WERI-Rb-1 (cell line): ENCODE data around the gene SASH3.

Source experiments
- DNase-seq: peaks from one replicate; pipeline ENCODE4 v3.0.0-alpha.2; 2020
- H3K27ac ChIP-seq: fragments of 250-450 bp; sonication (Bioruptor Pico); 2 replicates; pipeline ENCODE4 v1.5.1; 2020; ENCODE audit warnings: mild to moderate bottlenecking, moderate library complexity
- H3K27me3 ChIP-seq: fragments of 250-450 bp; sonication (Bioruptor Pico); 2 replicates; pipeline ENCODE4 v1.5.1; 2021; ENCODE audit warnings: mild to moderate bottlenecking, low read depth, moderate library complexity; ENCODE audit not compliant: insufficient read depth, severe bottlenecking
- H3K36me3 ChIP-seq: fragments of 250-450 bp; sonication (Bioruptor Pico); 2 replicates; pipeline ENCODE4 v1.5.1; 2020; ENCODE audit warnings: mild to moderate bottlenecking, moderate library complexity
- H3K4me3 ChIP-seq: 2 replicates; pipeline ENCODE4 v1.5.1; 2011; ENCODE audit warnings: low read depth, mild to moderate bottlenecking, control low read depth, low read length
- H3K9me3 ChIP-seq: fragments of 250-450 bp; sonication (Bioruptor Pico); 2 replicates; pipeline ENCODE4 v1.5.1; 2021; ENCODE audit warnings: mild to moderate bottlenecking, moderate library complexity; ENCODE audit not compliant: severe bottlenecking
- TF ChIP-seq, protein P1 (sequence below): IDR thresholded peaks from 2 replicates; pipeline ENCODE4 v1.5.1; 2011; ENCODE audit warnings: low read depth, mild to moderate bottlenecking, control low read depth, inconsistent platforms, low read length

The SASH3 gene

DNA sequence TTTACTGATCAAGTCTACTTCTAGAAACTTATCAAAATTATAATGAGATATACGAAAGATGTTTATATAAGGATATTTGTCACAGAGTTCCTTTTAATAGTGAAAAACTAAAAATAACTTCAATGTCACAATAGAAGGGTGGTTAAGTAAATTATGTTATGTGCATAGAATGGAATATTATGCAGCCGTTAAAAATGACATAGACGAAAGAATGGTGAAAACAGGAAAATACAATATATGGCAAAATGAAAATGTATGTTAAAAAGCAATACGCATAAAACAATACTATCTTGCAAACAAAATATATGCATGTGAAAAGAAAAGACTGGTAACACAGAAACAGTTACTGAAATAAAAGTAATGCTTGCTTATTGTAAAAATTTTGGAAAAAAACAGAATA, 44.9 kb downstream of the SASH3 start:
- TF ChIP-seq, protein P1, sequence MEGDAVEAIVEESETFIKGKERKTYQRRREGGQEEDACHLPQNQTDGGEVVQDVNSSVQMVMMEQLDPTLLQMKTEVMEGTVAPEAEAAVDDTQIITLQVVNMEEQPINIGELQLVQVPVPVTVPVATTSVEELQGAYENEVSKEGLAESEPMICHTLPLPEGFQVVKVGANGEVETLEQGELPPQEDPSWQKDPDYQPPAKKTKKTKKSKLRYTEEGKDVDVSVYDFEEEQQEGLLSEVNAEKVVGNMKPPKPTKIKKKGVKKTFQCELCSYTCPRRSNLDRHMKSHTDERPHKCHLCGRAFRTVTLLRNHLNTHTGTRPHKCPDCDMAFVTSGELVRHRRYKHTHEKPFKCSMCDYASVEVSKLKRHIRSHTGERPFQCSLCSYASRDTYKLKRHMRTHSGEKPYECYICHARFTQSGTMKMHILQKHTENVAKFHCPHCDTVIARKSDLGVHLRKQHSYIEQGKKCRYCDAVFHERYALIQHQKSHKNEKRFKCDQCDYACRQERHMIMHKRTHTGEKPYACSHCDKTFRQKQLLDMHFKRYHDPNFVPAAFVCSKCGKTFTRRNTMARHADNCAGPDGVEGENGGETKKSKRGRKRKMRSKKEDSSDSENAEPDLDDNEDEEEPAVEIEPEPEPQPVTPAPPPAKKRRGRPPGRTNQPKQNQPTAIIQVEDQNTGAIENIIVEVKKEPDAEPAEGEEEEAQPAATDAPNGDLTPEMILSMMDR = no peak
- no peak overlapping the region for H3K27ac ChIP-seq
- peaks cover 14% of the 10 kb centered on the region for H3K36me3 ChIP-seq

DNA sequence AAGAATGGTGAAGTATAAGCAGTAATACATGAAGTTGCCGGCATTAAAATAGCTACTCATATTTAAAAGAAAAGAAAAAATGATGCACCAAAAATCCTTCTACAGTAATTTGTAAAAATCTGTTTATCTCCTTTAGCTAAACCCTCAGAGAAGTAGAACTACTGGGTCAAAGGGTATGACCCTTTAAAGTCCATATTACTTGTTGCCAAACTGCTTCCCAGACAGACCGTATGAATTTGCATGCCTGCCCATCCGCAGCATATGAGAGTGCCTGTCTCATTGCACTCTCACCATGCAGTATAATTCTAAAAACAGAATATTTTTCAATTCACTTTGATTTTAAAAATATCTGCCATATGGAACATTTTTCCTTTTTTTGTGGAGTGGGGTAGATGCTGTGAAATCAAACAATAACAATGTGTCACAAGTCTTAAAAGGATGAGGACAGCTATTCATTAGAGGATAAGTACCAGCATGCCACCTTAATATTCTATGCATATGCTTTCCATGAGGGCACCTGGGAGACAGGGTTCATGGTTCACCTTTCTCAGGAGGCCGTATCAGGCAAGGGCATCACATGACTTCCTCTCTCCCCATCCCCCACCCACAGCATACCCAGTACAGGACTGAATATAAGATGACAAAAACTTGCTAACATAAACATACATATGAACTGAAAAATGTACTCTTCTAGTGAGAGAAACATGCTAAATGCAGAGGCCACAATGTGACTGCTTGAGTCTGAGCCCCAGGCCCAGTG, 46.2 kb downstream of the SASH3 start:
- Histone ChIP-seq H3K27ac (no peak overlapping the region), H3K36me3 (peaks cover 14% of the 10 kb centered on the region), H3K9me3 (no peaks in the 10 kb centered on the region), H3K27me3 (no peaks in the 10 kb centered on the region), H3K4me3 (no peak overlapping the region)
- TF ChIP-seq, protein P1 = no peak
- DNase-seq = no peak

More for the DNA sequence above, 44.9 kb downstream of the SASH3 start:
- H3K4me3 ChIP-seq = no peak overlapping the region
- no peaks in the 10 kb centered on the region for H3K9me3 ChIP-seq
- no peaks in the 10 kb centered on the region for H3K27me3 ChIP-seq
- DNase-seq = no peak

DNA sequence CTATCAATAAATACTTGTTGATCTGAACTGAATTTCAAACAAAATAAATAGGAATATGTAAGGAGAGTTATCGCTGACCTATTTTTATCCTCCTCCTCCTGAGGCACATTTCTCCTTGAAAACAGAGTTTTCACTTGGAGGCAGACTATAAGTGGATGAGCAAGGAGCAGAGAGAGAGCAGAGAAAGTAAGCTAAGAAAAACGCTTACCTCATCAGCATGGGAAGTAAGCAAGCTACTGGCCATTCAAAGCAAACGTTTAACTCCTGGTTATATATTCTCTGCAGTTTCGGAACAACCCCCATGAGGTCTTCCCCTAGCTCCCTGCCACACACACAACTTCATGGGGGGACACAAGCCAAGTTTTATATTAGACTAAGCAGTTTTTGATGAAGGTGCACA, 50.7 kb downstream of the SASH3 start:
- H3K9me3 ChIP-seq = no peaks in the 10 kb centered on the region
- no peaks in the 10 kb centered on the region for H3K27me3 ChIP-seq
- no peak overlapping the region for H3K4me3 ChIP-seq
- no peak for DNase-seq
- peaks cover 8% of the 10 kb centered on the region; the same call in 1 of the 2 replicates for H3K36me3 ChIP-seq
- H3K27ac ChIP-seq = no peak overlapping the region
- TF ChIP-seq, protein P1 = no peak

DNA sequence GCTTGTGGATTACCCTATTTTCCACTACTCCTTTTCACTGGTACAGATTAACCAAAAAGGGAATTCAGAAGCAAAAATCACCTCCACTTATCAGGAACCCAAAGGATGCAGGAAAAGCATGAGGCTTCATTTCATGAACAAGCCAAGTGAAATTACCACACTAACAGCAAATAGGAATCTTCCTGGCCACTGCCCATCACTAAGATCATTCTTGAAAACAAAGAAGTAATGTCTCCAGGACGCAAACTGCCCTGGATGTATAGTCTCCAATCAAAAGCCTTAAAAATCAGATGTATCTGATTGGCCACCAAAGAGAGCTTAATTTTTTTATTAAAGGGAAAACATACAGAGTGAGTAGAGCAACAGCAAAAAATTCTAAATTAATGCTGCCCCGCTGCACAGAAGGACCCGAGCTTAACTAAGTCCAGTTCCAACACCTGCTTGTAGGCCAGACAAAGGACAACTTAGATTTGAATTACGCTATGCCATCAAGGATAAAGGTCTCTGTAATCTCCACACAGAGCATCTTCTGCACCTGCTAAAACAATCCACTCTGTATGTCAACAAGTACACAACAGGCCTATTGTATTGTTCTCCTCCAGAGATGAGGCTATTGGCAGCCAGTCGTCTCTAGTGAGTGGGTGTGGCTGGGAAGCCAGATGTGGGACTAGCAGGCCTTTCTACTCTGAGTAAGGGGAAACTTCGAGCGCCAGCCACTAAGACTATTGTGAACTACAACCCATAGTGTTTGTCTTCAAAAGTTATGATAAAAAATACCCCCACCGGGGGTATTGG, 51.5 kb downstream of the SASH3 start:
- no peak for DNase-seq
- Histone ChIP-seq H3K27me3 (no peaks in the 10 kb centered on the region), H3K27ac (no peak overlapping the region)

DNA sequence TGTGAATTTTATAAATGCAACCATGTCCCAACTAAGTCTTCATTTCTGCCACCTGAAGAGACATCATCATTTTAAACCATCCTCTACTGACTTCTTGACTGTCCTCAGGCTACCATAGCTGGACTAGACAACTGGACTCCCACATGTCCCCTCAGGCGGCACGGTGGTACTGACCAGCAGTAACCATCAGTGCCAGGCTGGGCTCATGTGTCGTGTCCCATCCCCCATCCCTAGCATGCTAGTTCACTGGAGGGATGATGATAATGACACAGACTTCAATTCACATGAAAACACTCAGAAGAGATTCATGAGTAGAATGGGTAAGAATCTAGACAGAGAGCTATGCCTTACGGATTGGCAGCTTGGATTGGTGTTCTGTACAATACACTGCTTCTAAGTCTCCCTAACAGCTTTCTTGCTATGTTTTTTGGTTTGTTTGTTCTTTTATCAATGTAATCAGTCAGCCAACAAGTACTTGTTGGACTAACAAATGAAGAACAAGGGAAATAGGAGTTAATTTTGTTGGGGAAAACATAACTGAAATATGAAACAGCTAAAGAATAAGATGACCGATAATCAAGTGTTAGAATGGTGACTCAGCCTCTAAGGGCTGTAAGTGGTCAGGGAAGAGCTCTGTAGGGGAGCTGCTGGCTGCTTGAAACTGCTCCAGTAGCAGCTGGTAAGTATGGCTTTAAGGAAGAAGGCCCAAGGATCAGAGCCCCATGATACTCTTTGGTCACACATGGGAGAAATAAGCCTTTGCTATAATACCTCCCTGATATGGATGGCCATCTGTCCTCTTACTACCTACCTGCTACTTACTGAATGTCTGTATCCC, 53.6 kb downstream of the SASH3 start:
- DNase-seq = peak; percentile 60
- peak overlapping the region; percentile 68 for H3K27ac ChIP-seq
- H3K36me3 ChIP-seq = peaks cover 7% of the 10 kb centered on the region
- no peak overlapping the region for H3K4me3 ChIP-seq
- TF ChIP-seq, protein P1 = no peak
- H3K9me3 ChIP-seq = no peaks in the 10 kb centered on the region
- peaks cover 9% of the 10 kb centered on the region for H3K27me3 ChIP-seq

More for the DNA sequence above, 51.5 kb downstream of the SASH3 start:
- H3K36me3 ChIP-seq = peaks cover 8% of the 10 kb centered on the region
- H3K9me3 ChIP-seq = no peaks in the 10 kb centered on the region
- TF ChIP-seq, protein P1 = no peak
- no peak overlapping the region for H3K4me3 ChIP-seq
